ENCODE measurements around the gene RMRP. TPM values are rescaled to one million over a fixed set of nuclear protein-coding genes. Genes with fewer than 3 reads are reported as not detected.

Gene RMRP
- total and polyA plus RNA-seq, 9 of the 15 experiments (the other 6 are each of a cell fraction or from before 2014, with no cell fraction given), result 75.7 to 89,974 (median 13,378) TPM; not detected in 3

DNA sequence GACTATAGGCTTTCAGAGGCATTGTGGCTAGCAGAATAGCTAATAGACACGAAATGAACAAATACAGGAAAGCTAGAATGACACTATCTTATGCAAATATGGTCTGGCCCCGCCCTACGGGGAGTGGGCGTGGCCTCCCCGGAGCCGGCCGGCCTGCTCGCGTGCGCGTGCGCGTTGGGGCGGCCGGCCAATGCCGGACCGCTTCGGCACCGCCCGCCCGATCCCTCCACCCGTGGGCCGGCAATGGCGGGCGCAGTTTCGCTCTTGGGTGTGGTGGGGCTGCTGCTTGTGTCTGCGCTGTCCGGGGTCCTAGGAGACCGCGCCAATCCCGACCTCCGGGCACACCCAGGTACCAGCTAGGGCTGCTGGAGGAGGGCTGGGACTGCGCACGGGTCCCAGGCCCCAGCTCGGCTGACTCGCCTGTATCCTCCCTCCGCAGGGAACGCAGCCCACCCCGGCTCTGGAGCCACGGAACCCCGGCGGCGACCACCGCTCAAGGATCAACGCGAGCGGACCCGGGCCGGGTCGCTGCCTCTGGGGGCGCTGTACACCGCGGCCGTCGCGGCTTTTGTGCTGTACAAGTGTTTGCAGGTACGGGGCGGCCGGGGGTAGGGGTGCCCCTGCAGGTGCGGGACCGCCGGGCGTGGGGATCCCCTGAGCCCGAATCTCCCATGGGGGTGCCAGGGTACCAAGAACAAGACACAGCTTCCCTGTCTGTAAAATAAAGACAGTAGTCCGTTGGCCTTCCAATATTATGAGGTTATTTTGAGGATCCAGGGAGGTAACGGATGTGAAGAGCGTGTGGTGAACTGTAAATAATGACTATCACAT, 533 bp upstream of the RMRP start, which contains the start of gene CCDC107 (continued):
- TF ChIP-seq, protein P1, sequence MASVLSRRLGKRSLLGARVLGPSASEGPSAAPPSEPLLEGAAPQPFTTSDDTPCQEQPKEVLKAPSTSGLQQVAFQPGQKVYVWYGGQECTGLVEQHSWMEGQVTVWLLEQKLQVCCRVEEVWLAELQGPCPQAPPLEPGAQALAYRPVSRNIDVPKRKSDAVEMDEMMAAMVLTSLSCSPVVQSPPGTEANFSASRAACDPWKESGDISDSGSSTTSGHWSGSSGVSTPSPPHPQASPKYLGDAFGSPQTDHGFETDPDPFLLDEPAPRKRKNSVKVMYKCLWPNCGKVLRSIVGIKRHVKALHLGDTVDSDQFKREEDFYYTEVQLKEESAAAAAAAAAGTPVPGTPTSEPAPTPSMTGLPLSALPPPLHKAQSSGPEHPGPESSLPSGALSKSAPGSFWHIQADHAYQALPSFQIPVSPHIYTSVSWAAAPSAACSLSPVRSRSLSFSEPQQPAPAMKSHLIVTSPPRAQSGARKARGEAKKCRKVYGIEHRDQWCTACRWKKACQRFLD (CRISPR knock-in tag; IDR thresholded peaks at IDR 0.05), result no peak
- TF ChIP-seq CREM (IDR thresholded peaks at IDR 0.05; ENCODE audit: low read depth) (no peak), PREB (CRISPR knock-in tag; IDR thresholded peaks at IDR 0.05) (no peak), ZNF695 (CRISPR knock-in tag; IDR thresholded peaks at IDR 0.05) (no peak), ZBED1 (IDR thresholded peaks at IDR 0.05) (no peak), CXXC5 (CRISPR knock-in tag; IDR thresholded peaks at IDR 0.05) (peak; percentile 36; the same call in 1 of the 2 replicates), CEBPB (tag; IDR thresholded peaks at IDR 0.05) (no peak), NRF1 (conservative IDR thresholded peaks at IDR 0.05 in 1 of 2, IDR thresholded peaks at IDR 0.05 in 1 of 2) (peak; percentile 96), ZNF785 (CRISPR knock-in tag; IDR thresholded peaks at IDR 0.05) (no peak), MEIS2 (IDR thresholded peaks at IDR 0.05; ENCODE audit: partially characterized antibody) (peak; percentile 68), FIP1L1 (IDR thresholded peaks at IDR 0.05; ENCODE audit: low read depth, low read length, poor library complexity, severe bottlenecking) (peak; percentile 70), ZNF408 (CRISPR knock-in tag; IDR thresholded peaks at IDR 0.05; ENCODE audit: low read depth) (no peak), TFAM (CRISPR knock-in tag; conservative IDR thresholded peaks at IDR 0.05) (no peak)
- TF ChIP-seq, protein P2, sequence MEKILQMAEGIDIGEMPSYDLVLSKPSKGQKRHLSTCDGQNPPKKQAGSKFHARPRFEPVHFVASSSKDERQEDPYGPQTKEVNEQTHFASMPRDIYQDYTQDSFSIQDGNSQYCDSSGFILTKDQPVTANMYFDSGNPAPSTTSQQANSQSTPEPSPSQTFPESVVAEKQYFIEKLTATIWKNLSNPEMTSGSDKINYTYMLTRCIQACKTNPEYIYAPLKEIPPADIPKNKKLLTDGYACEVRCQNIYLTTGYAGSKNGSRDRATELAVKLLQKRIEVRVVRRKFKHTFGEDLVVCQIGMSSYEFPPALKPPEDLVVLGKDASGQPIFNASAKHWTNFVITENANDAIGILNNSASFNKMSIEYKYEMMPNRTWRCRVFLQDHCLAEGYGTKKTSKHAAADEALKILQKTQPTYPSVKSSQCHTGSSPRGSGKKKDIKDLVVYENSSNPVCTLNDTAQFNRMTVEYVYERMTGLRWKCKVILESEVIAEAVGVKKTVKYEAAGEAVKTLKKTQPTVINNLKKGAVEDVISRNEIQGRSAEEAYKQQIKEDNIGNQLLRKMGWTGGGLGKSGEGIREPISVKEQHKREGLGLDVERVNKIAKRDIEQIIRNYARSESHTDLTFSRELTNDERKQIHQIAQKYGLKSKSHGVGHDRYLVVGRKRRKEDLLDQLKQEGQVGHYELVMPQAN (IDR thresholded peaks at IDR 0.05; ENCODE audit: borderline replicate concordance), result peak; percentile 35; the same call in 1 of the 2 replicates
- TF ChIP-seq, protein P3, sequence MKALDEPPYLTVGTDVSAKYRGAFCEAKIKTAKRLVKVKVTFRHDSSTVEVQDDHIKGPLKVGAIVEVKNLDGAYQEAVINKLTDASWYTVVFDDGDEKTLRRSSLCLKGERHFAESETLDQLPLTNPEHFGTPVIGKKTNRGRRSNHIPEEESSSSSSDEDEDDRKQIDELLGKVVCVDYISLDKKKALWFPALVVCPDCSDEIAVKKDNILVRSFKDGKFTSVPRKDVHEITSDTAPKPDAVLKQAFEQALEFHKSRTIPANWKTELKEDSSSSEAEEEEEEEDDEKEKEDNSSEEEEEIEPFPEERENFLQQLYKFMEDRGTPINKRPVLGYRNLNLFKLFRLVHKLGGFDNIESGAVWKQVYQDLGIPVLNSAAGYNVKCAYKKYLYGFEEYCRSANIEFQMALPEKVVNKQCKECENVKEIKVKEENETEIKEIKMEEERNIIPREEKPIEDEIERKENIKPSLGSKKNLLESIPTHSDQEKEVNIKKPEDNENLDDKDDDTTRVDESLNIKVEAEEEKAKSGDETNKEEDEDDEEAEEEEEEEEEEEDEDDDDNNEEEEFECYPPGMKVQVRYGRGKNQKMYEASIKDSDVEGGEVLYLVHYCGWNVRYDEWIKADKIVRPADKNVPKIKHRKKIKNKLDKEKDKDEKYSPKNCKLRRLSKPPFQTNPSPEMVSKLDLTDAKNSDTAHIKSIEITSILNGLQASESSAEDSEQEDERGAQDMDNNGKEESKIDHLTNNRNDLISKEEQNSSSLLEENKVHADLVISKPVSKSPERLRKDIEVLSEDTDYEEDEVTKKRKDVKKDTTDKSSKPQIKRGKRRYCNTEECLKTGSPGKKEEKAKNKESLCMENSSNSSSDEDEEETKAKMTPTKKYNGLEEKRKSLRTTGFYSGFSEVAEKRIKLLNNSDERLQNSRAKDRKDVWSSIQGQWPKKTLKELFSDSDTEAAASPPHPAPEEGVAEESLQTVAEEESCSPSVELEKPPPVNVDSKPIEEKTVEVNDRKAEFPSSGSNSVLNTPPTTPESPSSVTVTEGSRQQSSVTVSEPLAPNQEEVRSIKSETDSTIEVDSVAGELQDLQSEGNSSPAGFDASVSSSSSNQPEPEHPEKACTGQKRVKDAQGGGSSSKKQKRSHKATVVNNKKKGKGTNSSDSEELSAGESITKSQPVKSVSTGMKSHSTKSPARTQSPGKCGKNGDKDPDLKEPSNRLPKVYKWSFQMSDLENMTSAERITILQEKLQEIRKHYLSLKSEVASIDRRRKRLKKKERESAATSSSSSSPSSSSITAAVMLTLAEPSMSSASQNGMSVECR (CRISPR knock-in tag; IDR thresholded peaks at IDR 0.05), result peak; percentile 24; the same call in 1 of the 2 replicates
- TF ChIP-seq, protein P4, sequence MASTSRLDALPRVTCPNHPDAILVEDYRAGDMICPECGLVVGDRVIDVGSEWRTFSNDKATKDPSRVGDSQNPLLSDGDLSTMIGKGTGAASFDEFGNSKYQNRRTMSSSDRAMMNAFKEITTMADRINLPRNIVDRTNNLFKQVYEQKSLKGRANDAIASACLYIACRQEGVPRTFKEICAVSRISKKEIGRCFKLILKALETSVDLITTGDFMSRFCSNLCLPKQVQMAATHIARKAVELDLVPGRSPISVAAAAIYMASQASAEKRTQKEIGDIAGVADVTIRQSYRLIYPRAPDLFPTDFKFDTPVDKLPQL (IDR thresholded peaks at IDR 0.05; ENCODE audit: extremely low read depth, insufficient read length), result no peak
- TF ChIP-seq, protein P5, sequence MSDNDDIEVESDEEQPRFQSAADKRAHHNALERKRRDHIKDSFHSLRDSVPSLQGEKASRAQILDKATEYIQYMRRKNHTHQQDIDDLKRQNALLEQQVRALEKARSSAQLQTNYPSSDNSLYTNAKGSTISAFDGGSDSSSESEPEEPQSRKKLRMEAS (CRISPR knock-in tag; IDR thresholded peaks at IDR 0.05), result peak; percentile 18; the same call in 1 of the 2 replicates
